H1 (cell line): Measurements from ENCODE around the gene ZNF709.

Experiments
- EP300 ChIP-seq, 2 experiments: IDR thresholded peaks; 1 replicate in 1 of 2; 2 replicates in 1 of 2; pipeline ENCODE4 v1.6.1; 2011 to 2012; ENCODE audit warnings: low read depth in 2 of 2, low read length in 2 of 2, mild to moderate bottlenecking in 2 of 2, borderline replicate concordance in 1 of 2, inconsistent platforms in 1 of 2, moderate library complexity in 1 of 2
- HDAC2 ChIP-seq, 2 experiments: fragments of 300-600 bp in 1 of 2; sonication (generic) in 1 of 2; IDR thresholded peaks; 2 replicates each; pipeline ENCODE4 v1.6.1; 2011 to 2012; ENCODE audit warnings: low read depth in 2 of 2, low read length in 2 of 2, mild to moderate bottlenecking in 2 of 2, moderate library complexity in 2 of 2, borderline replicate concordance in 1 of 2, inconsistent platforms in 1 of 2
- TF ChIP-seq, protein P1 (sequence below), 3 experiments: IDR thresholded peaks; 1 replicate in 2 of 3; 2 replicates in 1 of 3; pipeline versions ENCODE4 v1.5.1 to v1.6.1; 2011; ENCODE audit warnings: low read length in 3 of 3, mild to moderate bottlenecking in 3 of 3, inconsistent platforms in 2 of 3, low read depth in 1 of 3, moderate library complexity in 1 of 3; ENCODE audit not compliant: insufficient read depth in 1 of 3; ENCODE audit errors: control extremely low read depth in 1 of 3

DNA sequence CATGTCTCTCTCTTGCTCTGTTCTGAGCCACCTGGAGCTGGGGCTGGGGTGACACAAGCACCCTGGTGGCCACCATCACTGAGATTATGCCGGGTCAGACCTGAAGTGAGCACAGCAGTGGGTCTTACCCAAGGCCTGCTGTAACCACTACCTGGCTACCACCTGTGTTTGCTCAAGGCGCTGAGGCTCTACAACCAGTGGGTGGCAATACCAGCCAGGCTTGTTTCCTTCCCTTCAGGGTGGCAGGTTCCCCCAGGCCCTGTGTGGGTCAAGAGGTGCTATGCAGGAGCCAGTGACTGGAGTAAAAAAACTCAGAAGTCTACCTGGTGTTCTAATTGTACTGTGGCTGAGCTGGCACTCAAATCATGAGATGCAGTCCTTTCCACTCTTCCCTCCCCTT, 35.8 kb downstream of the ZNF709 start:
- TF ChIP-seq EP300 (IDR thresholded peaks at IDR 0.05; ENCODE audit: borderline replicate concordance in 1 of 2, low read depth in 2 of 2, low read length in 2 of 2) = no peak
- no peak for TF ChIP-seq HDAC2 (IDR thresholded peaks at IDR 0.05; ENCODE audit: borderline replicate concordance in 1 of 2, low read depth in 2 of 2, low read length in 2 of 2)
- TF ChIP-seq, protein P1, sequence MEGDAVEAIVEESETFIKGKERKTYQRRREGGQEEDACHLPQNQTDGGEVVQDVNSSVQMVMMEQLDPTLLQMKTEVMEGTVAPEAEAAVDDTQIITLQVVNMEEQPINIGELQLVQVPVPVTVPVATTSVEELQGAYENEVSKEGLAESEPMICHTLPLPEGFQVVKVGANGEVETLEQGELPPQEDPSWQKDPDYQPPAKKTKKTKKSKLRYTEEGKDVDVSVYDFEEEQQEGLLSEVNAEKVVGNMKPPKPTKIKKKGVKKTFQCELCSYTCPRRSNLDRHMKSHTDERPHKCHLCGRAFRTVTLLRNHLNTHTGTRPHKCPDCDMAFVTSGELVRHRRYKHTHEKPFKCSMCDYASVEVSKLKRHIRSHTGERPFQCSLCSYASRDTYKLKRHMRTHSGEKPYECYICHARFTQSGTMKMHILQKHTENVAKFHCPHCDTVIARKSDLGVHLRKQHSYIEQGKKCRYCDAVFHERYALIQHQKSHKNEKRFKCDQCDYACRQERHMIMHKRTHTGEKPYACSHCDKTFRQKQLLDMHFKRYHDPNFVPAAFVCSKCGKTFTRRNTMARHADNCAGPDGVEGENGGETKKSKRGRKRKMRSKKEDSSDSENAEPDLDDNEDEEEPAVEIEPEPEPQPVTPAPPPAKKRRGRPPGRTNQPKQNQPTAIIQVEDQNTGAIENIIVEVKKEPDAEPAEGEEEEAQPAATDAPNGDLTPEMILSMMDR (IDR thresholded peaks at IDR 0.05; ENCODE audit: control extremely low read depth in 1 of 3, insufficient read depth in 1 of 3, low read depth in 1 of 3, low read length in 3 of 3) = no peak
